ENCODE measurements around the gene POLN. TPM values are rescaled to one million over a fixed set of nuclear protein-coding genes. Genes with fewer than 3 reads are reported as not detected.

POLN gene
- polyA plus RNA-seq, 5 donors: 3.0 to 4.6 (median 3.7) TPM

DNA sequence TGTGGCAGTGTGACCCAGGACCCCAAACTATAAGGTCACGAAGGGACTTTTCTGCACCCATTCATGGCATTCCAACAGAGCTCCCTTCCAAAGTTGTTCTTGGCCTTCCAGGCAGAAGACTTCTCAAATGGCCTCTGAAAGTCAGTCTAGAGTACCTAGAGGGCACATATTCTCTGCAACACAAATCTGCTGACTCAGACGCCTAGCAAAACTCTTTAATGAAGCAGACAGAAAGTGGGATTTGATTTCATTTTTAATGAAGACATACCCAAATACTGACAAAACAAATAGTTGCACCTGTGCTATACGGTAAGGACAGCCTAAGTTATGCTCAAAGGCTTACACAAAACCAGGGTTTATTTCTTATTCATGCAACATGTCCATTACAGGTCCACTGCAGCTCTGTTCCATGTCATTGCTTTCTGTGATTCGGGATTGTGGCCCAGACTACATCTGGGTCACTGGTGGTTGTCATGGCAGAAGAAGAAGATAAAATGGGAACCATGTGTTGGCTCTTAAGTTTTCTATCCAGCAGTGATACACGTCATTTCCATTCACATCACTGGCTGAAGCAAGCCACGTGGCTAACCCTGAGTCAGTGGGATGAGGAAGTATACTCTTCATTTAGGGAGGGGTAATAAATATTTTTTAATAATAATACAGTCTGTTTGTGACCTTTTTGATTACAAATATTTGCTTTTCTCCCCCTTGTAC lies 125.1 kb downstream of the POLN start:
- DNase-seq: no peak

DNA sequence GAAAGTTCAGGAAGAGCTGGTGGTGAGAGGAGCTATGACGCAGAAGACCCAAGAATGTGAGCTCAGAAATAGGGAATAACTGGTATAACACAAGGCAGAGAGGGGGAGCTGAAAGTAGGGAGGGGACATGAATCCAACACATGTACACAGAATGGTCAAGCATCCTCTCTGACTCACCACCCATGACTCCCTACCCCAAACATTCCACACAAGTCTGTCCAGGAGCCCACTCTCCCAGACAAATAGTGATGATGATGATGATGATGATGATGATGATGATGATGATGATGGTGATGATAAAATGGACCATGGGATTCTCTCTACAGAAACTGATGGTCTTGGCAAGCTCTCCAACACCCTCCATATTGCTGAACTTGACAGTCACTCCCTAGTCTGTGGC lies 136.4 kb downstream of the POLN start:
- DNase-seq: no peak

DNA sequence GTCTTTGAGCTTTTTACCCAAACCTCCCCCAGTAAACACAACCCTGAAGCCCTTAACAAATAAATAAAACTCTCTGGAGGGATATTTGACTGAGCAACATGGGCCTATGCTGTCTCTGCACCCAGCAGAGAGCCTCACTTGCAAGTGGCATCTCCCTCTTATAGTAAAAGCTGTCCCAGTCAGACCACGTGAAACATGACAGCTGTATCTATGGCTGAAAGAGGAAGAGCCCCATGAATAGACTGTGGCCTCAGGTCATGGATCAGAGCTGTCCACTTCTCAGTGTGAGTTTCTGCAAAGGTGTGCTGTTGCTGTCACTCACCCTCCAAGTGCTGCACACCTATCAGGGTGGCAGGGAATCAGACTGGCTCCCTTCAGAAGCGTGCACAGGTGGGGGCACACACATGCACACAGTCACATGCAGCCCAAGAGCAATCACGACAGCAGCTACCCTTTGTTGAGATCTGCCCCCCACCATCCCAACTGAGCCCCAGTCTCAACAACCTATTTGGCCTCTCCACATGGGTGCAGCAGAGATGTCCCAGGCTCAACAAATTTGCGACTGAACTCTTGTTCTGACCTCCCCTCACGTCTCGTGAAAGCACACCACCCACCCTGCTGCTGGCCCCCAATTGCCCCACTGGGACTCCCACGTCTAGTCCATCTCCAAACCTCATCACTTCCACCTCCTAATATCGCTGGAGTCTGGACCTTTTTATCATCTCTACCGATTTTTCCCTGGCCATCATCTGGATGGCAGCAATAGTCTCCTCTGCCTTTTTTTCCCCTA lies 137.2 kb downstream of the POLN start:
- DNase-seq: no peak

DNA sequence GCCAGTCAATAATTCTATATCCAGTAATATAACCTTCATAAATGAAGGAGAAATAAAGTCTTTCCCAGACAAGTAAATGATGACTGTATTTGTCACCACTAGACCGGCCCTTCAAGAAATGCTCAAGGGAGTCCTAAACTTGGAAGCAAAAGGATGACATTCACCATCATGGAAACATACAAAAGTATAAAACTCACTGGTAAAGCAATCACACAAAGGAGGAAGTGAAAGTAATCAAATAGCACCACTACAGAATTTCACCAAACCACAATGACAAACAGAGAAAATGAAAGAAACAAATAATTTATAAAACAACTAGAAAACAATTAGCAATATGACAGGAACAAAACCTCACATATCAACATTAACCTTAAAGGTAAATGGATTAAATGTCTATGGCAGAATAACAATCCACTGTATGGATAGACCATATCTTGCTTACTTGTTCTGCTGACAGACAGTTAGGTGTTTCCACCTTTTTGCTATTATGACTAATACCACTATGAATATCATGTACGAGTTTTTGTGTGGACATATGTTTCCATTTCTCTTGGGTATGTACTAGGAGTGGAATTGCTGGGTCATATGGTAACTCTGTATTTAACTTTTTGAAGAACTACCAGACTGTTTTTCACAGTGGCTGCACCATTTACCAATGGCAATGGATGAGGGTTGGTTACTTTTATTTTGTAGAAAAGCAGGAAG lies 137.9 kb downstream of the POLN start:
- no peak for DNase-seq

DNA sequence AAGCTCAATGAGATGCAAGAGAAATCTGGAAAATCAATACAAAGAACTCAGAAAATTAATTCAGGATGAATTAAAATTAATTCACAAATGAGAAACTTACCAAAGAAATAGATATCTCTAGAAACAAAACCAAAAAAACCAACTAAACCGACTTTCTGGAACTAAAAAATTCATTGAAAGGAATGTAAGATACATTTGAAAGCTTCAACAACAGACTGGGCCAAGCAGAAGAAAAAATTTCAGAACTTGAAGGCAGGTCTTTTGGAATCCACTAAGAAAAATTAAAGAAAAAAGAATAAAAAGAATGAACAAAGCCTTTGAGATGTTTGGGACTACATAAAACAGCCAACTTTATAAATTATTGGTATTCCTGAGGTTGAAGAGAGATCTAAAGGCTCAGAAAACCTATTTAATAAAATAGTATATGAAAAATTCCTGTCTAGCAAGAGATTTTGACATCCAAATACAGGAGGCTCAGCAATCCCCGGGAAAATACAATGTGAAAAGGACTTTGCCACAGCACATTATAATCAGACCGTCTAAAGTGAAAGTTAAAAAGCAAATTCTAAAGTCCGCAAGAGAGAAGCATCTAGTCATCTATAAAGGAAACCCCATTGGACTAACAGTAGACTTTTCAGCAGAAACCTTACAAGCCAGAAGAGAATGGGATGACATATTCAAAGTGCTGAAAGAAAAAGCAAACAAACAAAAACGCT lies 138.6 kb downstream of the POLN start:
- DNase-seq: no peak

DNA sequence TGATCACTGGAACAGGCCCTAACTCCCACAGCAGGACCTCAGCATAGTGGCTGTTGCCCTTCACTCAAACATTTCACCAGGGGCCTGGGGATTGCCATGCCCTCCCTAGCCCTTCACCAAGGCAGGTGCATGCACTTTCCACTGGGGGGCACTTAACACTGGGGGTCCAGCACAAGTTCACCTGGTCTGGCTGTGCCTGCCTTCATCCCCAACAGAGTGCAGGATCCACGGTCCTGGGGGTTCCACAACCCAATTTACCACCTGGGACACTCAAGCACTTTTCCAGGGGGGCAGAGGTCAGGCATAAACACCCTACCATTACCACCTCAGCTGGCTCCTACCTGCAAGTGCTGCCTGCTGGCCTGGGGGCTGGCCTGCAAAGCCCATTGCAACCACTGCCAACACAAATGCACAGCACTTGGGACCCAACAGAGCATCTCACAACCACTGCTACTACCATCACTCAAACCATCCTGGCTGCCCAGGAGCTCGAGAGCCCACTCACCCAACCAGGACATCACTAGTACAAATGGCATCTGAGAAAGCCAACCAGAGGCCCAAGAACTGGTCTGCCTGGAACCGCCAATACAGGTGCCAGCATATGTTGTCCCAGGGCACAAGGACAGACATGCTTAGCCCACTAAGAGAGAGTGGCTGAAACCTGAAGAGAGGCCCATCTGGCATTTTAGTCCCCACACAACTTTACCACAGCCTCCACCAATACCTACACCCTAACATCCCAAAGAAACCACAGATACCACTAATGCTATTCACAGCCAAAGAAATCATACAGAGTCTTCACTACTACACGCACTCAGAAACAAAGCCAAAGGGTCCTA lies 139.7 kb downstream of the POLN start:
- no peak for DNase-seq

DNA sequence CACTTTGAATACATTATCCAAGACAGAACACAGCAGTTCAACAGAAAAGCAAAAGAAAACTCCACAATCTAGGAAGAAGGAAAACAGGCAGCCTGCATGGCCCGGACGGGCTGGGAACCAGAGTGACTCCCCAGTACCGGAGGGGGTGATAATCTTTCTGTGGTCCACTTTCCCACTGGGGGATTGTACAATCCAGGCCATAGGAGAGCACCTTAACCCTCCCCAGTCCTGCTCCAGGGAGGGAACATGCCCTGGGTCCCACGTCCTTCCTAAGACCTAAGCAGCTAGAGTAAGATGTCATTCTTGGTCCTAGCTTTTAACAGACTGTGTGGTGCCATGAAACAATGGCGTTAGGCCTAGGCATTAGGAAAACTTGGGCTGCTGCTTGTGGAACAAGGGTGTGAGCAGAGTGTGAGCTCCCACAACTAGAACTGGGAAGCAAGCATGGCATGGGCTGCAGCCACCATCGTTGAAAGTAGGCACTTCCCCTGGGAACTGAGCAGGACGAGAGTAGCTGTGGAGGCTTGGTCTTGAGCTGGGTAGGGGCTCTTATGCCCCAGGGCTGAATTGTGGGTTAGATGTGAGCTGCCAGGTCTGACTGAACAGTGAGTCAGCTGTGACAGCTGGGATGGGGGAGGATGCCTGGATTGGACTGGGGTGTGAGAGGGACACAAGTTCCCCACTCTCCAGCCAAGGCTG lies 140.4 kb downstream of the POLN start:
- no peak for DNase-seq

DNA sequence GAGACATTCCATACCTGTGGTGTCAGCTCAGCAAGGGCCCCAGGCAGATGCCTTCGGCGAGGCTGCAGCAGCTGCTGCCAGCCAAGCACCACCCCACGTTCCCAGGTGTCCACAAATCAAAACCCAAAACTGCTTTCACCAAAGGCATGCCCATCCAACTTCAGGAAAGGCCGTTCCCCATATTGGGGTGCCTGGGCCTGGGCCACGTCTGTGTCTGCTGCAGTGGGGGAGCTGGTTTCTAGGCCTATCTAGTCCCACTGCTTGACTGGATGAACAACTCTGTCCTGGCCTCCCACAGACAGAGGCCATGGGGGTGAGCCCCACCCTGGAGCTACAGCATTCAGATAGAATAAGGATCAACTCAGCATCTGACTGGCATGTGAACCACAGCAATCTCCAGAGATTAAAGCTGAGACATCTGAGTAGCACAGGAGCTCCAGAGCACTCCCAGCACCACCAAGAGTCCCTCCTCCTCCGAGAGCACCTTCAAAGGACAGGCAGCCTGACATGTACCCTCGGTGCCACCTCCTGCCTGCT lies 145.8 kb downstream of the POLN start:
- DNase-seq: no peak

DNA sequence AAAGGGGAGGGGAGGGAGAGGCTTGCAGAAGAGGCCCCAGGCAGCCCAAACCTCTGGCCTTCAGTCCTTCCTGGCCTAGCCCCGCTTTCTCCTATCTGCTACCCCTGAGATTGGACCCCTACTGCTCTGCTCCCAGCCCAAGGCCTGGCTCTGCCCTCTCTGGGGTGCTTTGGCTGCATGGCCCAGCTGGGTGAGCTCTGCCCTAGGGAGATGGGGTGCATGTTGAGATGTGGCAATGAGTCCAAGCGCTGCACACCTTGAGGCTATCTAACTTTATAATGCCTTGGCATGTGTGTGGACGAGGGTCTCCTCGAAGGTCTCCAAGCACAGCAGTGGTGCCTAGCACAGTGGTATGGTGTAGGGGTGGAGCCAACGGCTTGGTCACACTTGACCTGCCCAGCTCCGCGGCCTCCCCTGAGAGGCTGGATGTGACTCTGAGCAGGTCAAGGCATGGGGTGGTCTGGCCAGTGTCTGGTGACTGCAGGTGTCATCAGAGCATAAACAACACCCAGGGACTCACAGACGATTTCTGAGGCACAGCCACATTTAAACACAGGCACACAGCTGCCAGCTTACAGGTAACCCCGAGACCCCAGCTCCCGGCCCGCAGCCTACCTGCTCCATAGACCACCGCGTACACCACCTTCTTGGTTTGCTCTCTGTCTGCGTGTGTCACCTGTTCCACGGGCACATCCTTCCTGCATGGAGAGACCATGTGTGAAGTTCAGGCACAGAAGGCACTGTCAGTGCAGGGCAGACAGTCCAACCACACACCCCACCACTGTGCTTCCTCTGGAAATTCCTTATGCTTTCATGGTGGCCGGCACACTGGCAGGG lies 146.5 kb downstream of the POLN start:
- DNase-seq: no peak

DNA sequence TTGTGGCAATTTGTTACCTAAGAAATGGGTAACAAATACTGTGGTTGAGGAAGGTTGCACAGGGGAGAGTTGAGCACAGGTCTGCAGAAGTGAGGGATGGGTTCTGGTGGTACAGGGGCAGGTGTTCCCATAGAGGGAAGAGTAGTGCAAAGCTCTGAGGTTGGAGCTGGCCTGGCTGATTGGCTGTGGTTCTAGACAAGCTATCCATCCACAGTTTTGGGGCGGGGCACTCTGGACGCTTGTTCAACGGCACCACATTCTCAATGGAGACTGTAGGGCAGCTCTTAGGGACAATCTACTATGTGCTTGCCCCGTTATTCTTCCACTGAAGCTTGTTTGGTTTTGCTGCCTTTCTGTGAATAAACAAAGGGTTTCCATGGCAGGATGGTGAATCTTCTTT lies 147.4 kb downstream of the POLN start:
- DNase-seq: no peak

DNA sequence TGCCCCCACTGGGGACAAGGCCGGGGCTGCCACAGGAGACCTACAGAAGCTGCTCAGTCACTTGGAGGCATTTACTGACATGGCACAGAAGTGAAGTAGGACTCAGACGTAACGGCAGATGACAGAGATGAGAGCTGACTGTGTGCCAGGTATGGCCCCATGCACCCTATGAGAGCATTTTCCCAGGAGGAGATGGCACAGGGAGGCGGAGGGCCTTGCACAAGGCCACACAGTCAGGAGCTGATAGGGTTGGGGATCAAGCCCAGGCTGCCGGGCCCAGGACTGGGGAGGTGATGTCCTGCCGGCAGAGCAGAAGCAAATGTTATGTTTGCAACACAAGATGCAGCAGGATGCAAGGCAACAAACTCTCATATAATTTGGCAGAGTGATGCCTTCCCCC lies 148.7 kb downstream of the POLN start:
- DNase-seq: no peak

DNA sequence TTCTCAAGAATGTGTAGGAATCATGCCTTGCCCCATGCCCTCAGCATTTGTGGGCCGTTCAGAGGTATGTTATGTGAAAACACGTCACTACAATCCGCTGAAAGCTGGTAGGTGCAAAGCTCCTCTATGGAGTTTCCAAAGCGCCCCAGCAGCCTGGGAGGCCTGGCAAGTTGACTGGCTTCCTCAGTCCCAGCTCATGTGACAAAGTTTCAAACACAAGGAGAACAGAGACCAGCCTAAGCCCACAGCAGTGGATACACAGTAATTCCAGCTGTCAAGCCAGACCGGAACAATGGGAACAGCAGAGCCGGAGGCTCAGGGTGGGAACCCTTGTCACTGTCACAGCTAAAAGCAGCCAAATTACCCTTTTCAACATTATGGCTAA lies 149.3 kb downstream of the POLN start:
- DNase-seq: no peak

DNA sequence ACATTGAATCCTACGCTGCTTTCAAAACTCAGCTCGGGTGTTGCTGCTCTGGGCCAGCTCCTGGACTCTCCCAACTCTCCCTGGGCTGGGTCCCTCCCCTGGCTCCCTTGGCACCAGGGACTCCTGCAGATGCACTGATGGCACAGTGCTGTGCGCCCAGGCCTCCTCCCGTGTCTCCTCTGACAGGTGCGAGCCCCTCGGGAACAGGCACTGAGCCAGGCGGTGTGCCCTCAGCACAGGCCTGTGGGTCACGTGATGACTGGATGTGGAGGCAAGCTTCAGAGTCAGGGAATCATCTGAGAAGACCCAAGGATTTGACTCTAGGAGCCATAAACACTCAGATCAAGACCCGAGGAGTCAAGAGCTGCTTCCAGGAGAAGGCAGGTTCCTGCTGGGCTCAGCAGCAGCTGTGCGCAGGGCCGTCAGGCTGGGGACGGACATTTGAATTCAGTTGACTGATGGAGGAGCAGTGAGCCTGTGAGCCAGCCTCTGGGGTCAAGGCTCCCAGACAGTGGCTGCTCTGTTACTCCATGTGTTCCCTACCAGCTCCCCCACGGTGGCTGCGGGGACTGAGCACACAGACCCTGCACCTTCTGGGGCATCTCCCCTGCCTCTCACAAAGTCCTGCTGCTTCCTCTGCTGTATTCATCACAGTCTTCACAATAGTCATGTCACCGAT lies 149.8 kb downstream of the POLN start:
- no peak for DNase-seq

DNA sequence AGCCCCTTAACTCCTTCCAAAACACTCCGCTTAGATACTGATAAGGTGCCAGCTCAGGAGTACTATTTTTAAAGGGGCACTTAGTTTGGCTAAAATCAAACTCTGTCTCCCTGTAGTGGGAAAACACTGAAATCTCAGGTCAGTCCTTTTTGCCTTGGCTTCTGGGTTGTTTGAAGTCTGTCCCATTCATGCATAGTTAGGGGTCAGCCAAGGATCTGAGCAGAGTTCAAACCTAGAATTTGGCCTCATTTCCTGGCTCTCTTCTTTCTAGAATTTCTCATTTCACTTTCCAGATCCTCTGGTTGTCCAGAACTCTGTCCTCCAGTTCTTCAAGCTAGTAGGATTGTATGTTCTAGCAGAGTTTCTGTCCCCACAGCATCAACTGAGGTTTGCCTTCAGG lies 151.3 kb downstream of the POLN start:
- no peak for DNase-seq

DNA sequence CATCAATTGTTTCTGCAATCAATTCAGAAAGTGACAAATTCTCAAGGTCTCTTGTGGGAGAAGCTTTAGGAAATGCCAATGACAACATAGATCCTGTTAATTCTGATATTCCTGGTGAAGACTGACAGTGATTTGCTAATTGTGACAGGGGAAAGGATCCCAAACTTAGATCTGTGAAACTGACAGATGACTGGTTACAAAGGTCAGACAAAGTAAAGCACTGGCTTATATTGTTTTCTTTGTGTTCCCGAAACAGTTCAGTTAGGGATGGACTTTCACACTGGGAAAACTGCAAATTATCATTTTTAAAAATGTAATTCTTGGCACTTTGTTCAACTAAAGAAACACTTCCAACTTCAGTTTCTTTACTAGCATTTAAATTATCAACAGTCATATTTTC lies 152.7 kb downstream of the POLN start:
- DNase-seq: no peak

DNA sequence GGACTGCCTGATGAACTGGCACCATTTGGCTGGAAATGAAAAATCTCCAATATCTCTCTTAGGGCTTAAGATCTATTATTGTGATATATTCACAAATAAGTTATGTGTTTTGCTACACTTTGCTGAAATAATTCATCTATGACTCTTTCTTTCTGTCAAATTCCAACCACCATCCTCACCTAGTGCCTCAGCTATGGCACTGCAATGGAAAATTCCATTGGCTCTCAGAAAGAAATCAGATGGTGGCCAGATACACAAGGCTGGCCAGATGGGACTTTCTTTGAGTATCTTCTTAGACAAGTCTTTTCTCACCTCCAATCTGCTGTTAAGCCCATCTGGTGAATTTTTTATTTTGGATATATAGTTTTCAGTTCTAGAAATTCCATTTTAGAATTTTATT lies 154.8 kb downstream of the POLN start:
- no peak for DNase-seq

DNA sequence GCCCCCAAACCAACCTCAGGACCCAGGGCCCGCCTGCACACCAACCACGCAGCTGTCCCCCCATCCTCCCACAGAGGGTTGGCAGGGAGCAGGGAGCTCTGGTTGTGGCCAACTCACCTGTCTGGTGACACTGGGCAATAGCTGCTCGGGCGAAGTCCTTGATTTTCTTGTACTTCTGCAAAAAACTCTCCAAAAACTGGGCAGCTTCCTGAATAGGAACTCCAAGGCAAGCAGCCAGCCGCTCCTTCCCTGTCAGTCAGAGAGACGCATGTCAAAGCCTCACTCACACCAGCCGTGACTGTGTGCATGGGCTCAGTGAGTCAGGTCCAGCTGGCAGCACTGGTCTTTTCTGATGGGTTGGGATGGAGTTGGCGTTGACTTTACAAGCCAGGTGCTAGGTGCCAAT lies 156.4 kb downstream of the POLN start:
- no peak for DNase-seq

DNA sequence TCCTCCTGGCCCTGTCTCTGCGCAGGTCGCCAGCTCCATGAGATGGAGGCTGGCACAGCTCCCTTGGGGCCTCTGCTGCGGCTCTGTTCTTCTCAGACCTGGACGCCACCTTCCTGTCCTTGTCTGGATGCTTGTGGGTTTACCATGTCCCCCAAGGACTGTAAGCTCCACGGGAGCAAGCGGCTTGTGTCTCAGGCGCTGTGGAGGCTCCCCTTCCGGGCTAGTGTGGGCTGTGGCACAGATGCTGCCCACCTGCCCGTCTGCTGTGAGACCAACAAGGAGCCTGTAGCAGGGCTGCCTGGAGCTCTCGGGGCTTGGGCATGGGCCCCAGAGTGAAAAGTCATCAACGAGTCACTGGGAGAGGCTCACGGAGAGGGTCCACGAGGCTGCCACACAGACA lies 157.6 kb downstream of the POLN start:
- DNase-seq: no peak

DNA sequence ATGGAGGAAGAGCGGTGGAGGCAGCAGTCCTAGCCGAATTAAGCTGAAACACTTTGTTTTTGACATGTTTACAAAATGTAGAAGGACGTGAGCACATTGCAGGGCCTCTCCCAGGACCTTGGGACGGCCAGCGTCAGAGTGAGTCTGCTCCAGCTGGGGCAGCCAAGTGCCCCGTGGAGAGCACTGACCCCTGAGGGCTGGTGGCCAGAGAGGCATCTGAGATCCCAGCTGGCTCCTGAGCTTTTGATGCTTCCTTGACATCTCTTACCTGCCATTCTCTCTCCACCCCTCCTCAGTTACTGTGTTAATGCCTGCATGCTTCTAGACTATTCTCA lies 158.1 kb downstream of the POLN start:
- no peak for DNase-seq

All from right lung (tissue), 5 donors.